ENCODE results near the gene CLTB. TPM values are rescaled to one million over a fixed set of nuclear protein-coding genes. Genes with fewer than 3 reads are reported as not detected.

The CLTB gene
- total RNA-seq (100 to 1,000 TPM; 129 to 261 (median 159) TPM), polyA plus RNA-seq (100 to 1,000 TPM; 118 to 299 (median 262) TPM)
- long read RNA-seq, donor 1, transcript CLTB-202 (5 exons, 1,161 nt): major isoform, 119 of 165 reads
- long read RNA-seq, donor 1, partial matches to known transcripts: 43 of 165 reads
- long read RNA-seq, donor 1, other reads (novel, unspliced or antisense): 0 of 165 reads
- long read RNA-seq, donor 2, transcript CLTB-202 (5 exons, 1,161 nt): major isoform, 66 of 66 reads
- long read RNA-seq, donor 2, partial matches to known transcripts: 0 of 66 reads
- long read RNA-seq, donor 2, other reads (novel, unspliced or antisense): 0 of 66 reads
- long read RNA-seq, donor 3, transcript CLTB-202 (5 exons, 1,161 nt): major isoform, 74 of 108 reads
- long read RNA-seq, donor 3, partial matches to known transcripts: 33 of 108 reads
- long read RNA-seq, donor 3, other reads (novel, unspliced or antisense): 0 of 108 reads
- long read RNA-seq, donor 4, transcript CLTB-202 (5 exons, 1,161 nt): major isoform, 45 of 59 reads
- long read RNA-seq, donor 4, partial matches to known transcripts: 9 of 59 reads
- long read RNA-seq, donor 4, other reads (novel, unspliced or antisense): 3 of 59 reads
- long read RNA-seq, donor 5, transcript CLTB-202 (5 exons, 1,161 nt): major isoform, 278 of 344 reads
- long read RNA-seq, donor 5, transcript CLTB-207 (6 exons, 1,489 nt): minor isoform, 18 of 344 reads
- long read RNA-seq, donor 5, partial matches to known transcripts: 24 of 344 reads
- long read RNA-seq, donor 5, other reads (novel, unspliced or antisense): 20 of 344 reads
- long read RNA-seq, donor 6, transcript CLTB-202 (5 exons, 1,161 nt): major isoform, 17 of 37 reads
- long read RNA-seq, donor 6, partial matches to known transcripts: 20 of 37 reads
- long read RNA-seq, donor 6, other reads (novel, unspliced or antisense): 0 of 37 reads
- long read RNA-seq, donor 7, transcript CLTB-202 (5 exons, 1,161 nt): major isoform, 68 of 70 reads
- long read RNA-seq, donor 7, partial matches to known transcripts: 0 of 70 reads
- long read RNA-seq, donor 7, other reads (novel, unspliced or antisense): 0 of 70 reads
- long read RNA-seq, donor 8, transcript CLTB-202 (5 exons, 1,161 nt): major isoform, 114 of 130 reads
- long read RNA-seq, donor 8, partial matches to known transcripts: 6 of 130 reads
- long read RNA-seq, donor 8, other reads (novel, unspliced or antisense): 5 of 130 reads
- long read RNA-seq, donor 9, transcript CLTB-202 (5 exons, 1,161 nt): major isoform, 40 of 56 reads
- long read RNA-seq, donor 9, partial matches to known transcripts: 16 of 56 reads
- long read RNA-seq, donor 9, other reads (novel, unspliced or antisense): 0 of 56 reads
- long read RNA-seq, donor 10, transcript CLTB-202 (5 exons, 1,161 nt): major isoform, 49 of 51 reads
- long read RNA-seq, donor 10, partial matches to known transcripts: 0 of 51 reads
- long read RNA-seq, donor 10, other reads (novel, unspliced or antisense): 0 of 51 reads

GRCh38 chr5:176415952-176416924, at the start of gene CLTB:
CLTB (minus strand) TSS chr5:176416539; CDS start chr5:176416363, 176 bp downstream.
- no peaks in the 10 kb centered on the region for H3K27me3 ChIP-seq
- WGBS, 4 donors: 1 to 17% (median 1%) methylated on average over 6 to 106 of the region's 107 CpGs
- no peaks in the 10 kb centered on the region for H3K9me3 ChIP-seq (replicated peaks in 1 of 3)
- intact Hi-C loops (cut with DNase I): loop anchor here in 1 of 2 donors (2.0 to 5.0 kb wide), 2 partner anchors 27 to 121 kb away; partner anchors contain the start of genes HIGD2A, NOP16 and RNF44
- no peaks in the 10 kb centered on the region for H3K36me3 ChIP-seq (replicated peaks in 1 of 2)
- peak within 1 kb of the TSS; percentile 77 to 99 (median 94) for H3K27ac ChIP-seq
- TF ChIP-seq POLR2A (IDR thresholded peaks at IDR 0.05): peak; percentile 95 to 99
- TF ChIP-seq CTCF (IDR thresholded peaks at IDR 0.05): peak; percentile 12 to 97 (median 56)
- peak within 1 kb of the TSS; percentile 56 to 97 (median 76) for H3K4me3 ChIP-seq
- DNase-seq: peak; percentile 86 to 95 (median 92)
- peaks cover 31 to 49% of the 10 kb centered on the region in 2 donors for H3K4me1 ChIP-seq (replicated peaks in 1 of 2)

GRCh38 chr5:176463113-176463764, 46.9 kb upstream of the CLTB start:
- H3K27me3 ChIP-seq: no peaks in the 10 kb centered on the region
- H3K4me1 ChIP-seq (replicated peaks in 1 of 2): peaks cover 13 to 40% of the 10 kb centered on the region in 2 donors
- H3K27ac ChIP-seq: peak overlapping the region in 1 of 5 donors; percentile 2
- WGBS, 4 donors: 73 to 91% (median 75%) methylated on average over 7 of the region's 7 CpGs
- no peaks in the 10 kb centered on the region for H3K9me3 ChIP-seq (replicated peaks in 1 of 3)
- TF ChIP-seq POLR2A (IDR thresholded peaks at IDR 0.05): no peak
- no peak for TF ChIP-seq CTCF (IDR thresholded peaks at IDR 0.05)
- no peak for DNase-seq
- H3K36me3 ChIP-seq (replicated peaks in 1 of 2): no peaks in the 10 kb centered on the region
- H3K4me3 ChIP-seq: no peak overlapping the region
- intact Hi-C loops (cut with DNase I): no loop called here

GRCh38 chr5:176461349-176461748, 45.0 kb upstream of the CLTB start:
- 90 to 98% (median 96%) methylated on average over 2 of the region's 2 CpGs for WGBS, 4 donors
- intact Hi-C loops (cut with DNase I): no loop called here
- H3K27me3 ChIP-seq: no peaks in the 10 kb centered on the region
- H3K9me3 ChIP-seq (replicated peaks in 1 of 3): no peaks in the 10 kb centered on the region
- no peak for DNase-seq
- no peaks in the 10 kb centered on the region for H3K36me3 ChIP-seq (replicated peaks in 1 of 2)
- no peak overlapping the region for H3K27ac ChIP-seq
- no peak overlapping the region for H3K4me3 ChIP-seq
- peaks cover 4 to 37% of the 10 kb centered on the region in 2 donors for H3K4me1 ChIP-seq (replicated peaks in 1 of 2)
- no peak for TF ChIP-seq POLR2A (IDR thresholded peaks at IDR 0.05)
- no peak for TF ChIP-seq CTCF (IDR thresholded peaks at IDR 0.05)
